Coronary artery (tissue), 2 donors: ENCODE results near the gene SECISBP2.

Experiments
- DNase-seq: peaks from one replicate; pipeline ENCODE4 v3.0.0-alpha.2; 2017; ENCODE audit warnings: low spot score
- H3K27ac ChIP-seq, 2 donors: fragments of 200-600 bp; sonication (generic); one replicate each; pipeline ENCODE4 v1.5.1; 2016 to 2019
- H3K4me3 ChIP-seq: fragments of 200-600 bp; sonication (generic); 2 replicates; pipeline ENCODE4 v1.5.1; 2016; ENCODE audit warnings: mild to moderate bottlenecking, moderate library complexity
- CTCF ChIP-seq: fragments of 200-600 bp; sonication (generic); IDR thresholded peaks from one replicate; pipeline ENCODE4 v1.5.1; 2019; ENCODE audit warnings: antibody characterized with exemption

SECISBP2 gene

DNA sequence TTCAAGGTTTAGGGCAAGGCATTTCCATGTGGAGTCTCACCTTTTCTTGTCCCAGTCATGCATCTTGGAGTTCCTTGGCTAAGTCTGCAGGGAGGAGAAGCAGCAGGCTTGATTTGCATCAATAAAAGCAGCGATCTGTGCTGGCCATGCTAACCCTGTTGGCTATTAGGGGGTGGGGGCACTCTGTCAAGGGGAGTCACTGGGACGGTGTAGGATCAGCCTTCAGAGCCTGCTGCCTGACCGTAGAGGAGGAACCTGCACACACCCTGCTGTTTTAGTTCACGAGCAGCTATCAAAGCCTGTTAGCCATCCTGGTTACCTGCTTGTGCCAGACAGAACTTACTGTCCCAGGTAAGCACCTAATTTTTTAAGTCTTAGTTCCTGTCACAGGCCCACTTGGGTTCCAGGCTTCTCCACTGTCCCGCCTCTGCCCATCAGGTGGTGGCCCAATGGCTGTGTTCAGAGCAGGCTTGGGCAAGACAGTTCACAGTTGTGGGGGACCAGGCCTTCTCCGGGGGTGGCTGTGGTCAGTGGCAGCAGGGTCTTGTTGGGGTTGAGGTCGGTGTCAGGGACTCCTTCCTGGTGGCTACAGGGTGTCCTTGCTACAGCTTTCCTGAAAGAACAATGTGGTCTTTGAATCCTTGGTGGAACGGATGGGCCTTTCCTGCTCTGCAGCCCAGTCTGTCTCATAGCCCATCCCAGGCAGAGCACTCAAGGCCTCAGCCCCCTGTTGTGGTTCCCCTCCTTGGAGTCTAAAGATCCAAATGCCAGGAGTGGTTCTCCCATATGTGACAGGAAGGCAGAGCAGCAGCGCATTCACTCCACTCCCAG is 43.7 kb downstream of the SECISBP2 start:
- Histone ChIP-seq H3K27ac (no peak overlapping the region), H3K4me3 (no peak overlapping the region)
- TF ChIP-seq CTCF: no peak
- DNase-seq: peak; percentile 72

DNA sequence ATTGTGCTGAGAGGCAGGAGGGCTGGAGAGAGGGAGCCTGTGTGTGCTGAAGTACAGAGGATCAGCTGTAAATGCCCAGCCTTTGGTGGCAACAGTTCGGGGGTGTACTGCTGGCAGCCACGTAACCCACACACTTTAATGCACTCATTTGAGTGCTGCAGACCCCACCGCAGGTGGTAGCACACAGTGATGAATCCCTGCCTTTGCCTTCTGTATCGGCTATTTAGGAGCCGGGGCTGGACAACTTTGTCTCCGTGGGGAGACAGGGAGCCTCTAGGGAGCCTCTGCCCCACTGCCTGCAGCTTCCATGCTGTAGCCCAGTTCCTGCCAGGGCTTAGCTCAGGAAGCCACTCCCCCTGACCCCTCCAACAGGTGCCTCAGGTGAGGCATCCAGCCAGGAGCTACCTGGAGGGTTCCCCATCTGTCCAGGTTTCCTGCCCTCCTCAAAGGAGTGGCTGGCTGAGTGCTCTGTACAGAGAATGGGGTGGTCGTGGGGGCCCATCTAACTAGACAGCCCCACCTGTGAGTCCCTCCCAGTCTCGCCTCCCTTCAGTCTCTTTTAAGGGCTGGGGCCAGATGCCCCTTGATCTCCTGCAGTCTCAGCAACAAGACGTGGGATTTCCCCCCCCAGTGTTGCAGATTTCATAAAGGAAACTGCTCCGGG is 44.5 kb downstream of the SECISBP2 start:
- no peak for TF ChIP-seq CTCF
- no peak overlapping the region for H3K27ac ChIP-seq
- DNase-seq: peak; percentile 58

GRCh38 chr9:89363311-89363670 is 45.0 kb downstream of the SECISBP2 start:
- Histone ChIP-seq H3K27ac (no peak overlapping the region), H3K4me3 (no peak overlapping the region)
- TF ChIP-seq CTCF: no peak
- peak; percentile 28 for DNase-seq

More for the DNA sequence above, 44.5 kb downstream of the SECISBP2 start:
- H3K4me3 ChIP-seq: no peak overlapping the region

DNA sequence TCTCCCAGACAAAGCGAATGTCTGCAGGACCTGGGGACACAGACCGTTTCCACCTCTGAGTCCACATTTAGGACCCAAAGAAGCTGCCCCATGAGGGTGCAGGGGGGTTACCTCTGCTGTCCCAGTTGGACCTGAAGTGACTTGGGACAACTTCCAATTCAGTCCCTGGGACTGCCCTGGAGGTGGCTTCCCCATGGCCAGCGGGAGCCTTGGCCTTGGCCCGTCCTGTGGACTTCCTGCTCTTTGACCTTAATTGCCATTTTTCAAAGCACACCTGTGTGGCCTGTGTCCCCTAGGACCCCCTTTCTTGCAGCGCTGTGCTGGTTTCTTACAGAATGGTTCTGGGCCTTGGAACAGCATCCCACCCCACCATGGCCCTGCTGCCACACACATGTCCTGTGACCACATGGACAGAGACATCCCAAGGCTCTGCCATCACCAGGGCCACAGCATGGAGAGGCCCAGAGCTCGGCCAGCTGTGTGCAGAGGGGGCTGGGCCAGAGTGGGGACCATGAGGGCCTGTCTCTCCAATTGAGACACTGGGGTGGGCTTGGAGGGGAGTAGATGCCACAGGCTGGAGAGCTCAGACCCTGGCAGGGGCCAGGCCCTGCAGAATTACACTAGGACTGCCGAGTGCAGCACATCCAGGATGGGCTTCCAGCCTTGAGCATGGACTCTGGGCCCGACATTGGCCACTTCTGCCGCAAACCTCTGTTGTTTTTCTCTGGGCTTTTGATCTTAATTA is 45.8 kb downstream of the SECISBP2 start:
- Histone ChIP-seq H3K27ac (no peak overlapping the region), H3K4me3 (no peak overlapping the region)
- TF ChIP-seq CTCF: no peak
- peak; percentile 69 for DNase-seq

DNA sequence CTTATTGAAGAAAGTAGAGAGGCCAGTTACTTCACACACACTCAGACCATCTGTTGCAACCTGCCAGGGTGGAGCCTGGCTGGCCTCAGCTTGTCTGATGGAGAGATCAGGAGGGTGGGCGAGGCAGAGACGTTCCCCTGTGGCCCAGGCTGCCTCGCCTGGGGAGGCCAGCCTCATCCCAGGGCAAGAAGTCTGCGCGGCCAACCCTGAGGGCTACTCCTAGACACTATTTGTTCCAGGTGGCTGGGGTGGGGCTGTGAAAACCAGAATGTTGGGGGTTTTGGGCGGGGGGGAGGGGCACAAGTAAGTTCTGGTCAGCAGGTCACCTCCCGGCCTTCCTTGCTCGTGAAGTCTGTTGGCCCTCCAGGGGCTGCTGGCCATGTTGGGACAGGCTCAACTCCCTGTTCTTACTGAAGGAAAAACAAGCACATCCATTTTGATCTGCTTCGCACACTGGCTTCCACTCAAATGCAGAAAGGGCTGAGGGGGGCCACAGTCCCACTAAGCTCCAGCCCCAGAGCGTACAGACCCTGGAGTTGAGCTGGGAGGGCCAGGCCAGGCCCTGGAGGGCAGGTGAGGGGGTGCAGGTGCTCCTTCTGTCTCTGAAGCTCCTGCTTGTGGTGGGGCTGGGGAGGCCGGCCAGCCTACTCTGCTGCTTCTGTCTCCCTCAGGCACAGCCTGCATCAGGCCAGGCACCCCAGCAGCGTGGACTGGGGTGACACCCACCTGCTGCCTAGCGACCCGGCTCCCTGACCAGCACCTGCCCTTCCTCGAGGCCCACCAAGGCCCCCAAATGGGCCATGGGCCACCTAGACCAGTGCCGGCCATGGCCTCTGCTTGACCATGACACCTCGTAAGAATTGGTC is 46.6 kb downstream of the SECISBP2 start:
- TF ChIP-seq CTCF: no peak
- Histone ChIP-seq H3K4me3 (no peak overlapping the region), H3K27ac (no peak overlapping the region)
- no peak for DNase-seq

DNA sequence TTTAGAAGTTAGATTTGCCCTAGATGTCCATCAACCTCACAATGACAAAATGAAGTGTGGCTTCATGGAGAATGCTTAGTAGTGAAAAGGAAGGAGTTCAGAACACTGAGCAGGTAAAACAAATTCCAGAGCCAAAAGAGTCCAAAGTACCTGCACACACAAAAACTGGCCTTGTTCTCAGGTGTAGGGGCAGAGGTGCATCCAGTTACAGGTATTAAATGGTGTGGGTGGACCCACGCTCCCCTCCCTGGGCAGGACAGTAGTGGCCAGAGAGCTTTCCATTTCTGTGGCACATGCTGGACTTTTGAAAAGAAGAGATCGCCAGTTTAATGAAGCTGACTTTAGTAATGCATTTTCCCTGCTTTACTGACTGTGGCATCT is 47.2 kb downstream of the SECISBP2 start:
- no peak overlapping the region for H3K4me3 ChIP-seq
- no peak for DNase-seq
- no peak overlapping the region for H3K27ac ChIP-seq
- no peak for TF ChIP-seq CTCF
